HS-5 (cell line): ENCODE results near the gene MUSTN1.

Experiments used
- DNase-seq: peaks from one replicate; pipeline ENCODE4 v3.0.0-alpha.2; 2012; ENCODE audit warnings: low read depth

MUSTN1 gene

DNA sequence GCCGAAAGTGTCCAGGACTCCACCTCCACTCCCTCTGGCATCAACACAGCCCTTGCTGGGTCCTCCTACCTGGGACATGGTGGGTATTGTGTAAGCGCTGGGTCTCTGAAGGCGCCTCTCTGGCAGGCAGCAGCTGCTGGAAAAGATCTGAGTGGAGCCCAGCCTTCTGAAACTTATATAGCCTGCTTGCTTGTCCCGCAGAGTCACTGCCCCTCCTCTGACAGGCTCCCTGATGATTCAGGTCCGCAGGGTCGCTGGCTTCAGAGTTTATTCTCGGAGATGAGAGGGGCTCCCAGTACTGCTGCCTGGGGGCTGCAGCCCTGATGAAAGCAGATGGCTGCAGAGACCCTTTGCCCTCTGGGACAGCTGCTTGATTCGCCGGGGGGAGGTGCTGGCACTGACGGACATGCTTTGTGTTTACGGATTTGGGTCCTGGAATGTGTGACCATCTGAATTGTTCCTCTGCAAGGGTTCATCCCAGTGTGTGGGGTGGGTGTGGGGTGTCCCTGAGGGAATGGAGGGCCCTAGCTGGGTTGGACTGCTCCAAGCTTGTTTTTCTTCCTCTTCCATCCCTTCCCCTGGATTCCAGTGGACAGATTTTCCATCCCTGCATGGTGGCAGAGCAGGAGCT, at the start of gene MUSTN1:
Gene MUSTN1 (minus strand): TSS at position 149 of the 631 bp plus-strand sequence. CDS start 71 bp downstream, at position 78.
- no peak for DNase-seq

DNA sequence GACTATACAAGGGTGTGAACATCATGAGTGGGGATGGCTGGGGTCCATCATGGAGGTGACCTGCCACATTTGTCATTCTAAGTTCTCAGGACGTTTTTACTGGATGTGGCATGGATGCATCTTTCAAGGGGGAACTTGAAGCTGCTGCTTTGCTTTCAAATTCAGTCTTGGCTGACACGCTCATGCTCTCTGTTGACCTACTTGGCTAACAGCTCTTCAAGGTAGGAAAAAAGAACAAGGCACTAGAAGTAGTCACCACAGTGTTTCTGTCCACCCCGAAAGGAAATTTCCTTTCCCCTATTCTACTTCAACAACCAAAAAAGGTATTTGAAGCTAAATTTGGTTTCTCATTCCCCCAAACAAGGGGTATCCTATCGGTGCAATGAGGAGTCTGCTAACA, 47.6 kb upstream of the MUSTN1 start:
- no peak for DNase-seq

DNA sequence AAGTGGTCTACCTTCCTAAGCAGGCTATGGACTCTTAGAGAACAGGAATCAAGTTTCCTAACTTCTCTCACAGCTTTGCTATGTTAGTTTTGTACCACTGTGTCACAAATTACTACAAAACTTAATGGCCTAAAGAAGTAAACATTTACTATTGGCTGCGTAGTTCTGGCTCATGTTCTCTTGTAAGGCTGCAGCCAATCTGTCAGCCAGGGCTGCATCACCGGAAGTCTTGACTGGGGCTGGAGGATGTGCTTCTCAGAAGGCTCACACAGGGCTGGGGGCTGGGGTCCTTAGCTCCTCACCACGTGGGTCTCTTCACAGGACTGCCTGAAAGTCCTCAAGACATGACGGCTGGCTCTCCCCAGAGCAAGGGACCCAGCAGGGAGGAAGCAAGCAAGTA, 47.1 kb upstream of the MUSTN1 start:
- no peak for DNase-seq

DNA sequence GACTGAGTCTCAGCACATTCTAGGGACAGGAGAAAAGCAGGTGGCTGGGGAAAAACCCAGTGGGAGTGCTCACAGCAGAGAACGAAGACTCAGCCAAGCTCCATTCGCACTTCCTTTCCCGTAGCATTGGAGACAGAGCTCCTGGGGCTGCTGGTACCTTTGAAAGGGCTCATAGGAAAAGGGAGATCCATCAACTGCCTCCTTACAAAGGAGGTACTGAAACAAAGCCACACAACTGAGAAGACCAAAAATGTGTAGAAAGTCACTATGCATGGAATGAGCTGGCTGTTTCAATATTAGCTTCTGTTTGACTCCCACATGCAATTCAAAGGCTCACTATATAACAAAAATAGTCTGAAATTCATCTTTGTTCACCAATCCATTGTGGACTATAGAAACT, 45.7 kb upstream of the MUSTN1 start:
- DNase-seq: no peak

DNA sequence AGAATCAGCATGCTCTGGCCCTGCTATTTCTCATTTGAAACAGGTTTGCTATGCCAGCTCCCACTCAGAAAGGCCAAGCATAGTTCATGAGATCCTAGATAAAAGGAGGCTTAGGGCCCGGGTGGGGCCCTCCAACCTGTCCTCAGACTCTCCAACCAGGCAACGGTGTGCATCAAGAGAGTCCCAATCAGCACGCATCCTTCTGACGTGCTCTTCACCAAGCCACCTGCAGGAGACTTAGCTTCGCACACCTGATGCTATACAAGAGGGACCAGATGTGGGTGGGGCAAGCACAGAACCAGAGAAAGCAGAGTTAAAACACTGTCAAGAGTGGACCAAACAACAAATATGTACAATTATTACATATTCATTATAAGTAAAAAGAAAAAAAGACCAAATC, 45.2 kb upstream of the MUSTN1 start:
- no peak for DNase-seq

DNA sequence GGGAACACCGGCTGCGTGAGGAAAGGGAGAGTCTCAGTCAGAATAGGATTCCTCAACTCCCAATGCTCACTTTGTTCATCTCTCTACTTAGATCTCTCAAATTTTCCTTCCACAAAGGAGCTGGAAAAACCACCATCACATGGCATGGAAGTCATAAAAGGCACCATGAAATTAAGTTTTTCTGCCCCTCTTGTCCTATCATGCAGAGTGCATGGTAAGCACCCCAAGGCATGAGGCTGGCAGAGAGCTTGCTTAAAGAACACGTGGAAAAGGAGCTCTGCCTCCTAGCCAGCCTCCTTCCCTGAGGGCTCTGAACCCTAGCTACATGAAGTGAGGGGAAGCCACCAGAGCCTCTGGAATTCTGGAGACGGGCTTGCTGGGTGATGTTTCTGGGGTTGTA, 44.8 kb upstream of the MUSTN1 start:
- DNase-seq: no peak

DNA sequence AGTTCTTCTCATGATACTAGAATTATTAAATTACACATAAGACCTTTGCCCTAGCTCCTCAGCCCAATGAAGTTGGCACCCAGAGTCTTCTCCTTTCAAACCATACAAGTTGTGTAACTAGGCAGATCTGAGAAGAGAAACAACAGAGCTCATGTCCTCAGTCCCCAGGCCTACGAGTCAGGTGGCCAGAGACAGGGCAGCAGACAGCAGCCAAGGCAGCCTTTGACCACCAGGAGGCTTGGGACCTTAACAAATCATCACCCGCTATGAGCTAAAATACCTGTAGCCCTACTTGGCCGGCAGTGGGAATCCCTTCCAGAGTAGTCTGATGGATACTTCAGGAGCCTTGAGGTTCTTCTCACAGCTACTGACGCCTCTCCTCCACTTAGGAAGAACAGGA, 44.3 kb upstream of the MUSTN1 start:
- DNase-seq: no peak

DNA sequence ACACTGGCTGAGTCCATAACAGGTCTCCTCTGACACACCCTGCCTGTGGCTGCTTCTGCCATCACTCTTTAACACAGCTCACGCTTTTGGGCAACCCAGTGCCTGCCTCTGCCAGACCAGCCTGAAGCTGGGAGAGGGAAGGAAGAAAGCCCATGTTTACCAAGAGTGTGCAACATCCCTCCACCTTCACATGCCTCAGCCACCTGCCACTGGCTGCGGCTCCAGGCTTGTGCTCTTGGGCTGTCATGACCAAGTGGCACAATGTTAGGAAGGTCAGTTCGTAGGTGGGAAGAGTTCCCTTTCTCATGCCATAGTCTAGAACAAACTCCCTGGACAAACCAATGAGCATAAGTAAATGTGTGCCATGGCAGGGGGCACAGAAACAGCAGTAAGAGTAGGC, 42.3 kb upstream of the MUSTN1 start:
- DNase-seq: no peak

DNA sequence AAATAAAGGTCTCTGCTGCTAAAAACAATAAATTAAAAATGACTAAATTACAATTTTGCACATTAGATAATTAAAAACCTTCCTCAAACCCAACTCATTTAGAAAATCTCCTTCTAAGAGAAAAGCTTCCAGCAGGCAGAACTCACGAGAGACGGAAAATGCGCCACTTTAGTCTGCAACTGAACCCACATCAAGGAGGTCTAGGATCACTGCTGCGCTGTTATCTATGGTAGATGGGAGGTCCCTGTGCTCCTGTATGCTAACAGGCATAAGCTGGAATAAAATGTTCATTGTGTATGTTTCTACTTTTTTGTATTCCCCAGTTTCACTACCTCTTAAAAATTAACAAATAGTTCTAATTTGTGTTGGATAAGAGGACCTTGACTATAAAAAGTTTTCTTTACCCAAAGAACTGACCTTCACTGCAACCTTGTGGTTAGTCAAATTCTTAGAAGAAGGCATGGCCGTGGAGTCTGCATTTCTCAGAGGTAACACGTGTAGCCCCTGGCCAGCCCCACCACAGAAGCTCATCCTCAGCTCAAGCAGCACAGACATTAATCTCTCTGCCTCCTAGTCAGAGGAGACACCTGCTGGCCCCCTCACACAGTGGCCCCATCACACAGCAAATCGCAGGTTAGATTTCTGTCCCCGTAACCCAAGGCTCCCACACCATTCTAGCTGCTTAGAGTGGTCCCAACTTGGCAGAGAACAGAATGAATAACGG, 40.2 kb upstream of the MUSTN1 start:
- no peak for DNase-seq

DNA sequence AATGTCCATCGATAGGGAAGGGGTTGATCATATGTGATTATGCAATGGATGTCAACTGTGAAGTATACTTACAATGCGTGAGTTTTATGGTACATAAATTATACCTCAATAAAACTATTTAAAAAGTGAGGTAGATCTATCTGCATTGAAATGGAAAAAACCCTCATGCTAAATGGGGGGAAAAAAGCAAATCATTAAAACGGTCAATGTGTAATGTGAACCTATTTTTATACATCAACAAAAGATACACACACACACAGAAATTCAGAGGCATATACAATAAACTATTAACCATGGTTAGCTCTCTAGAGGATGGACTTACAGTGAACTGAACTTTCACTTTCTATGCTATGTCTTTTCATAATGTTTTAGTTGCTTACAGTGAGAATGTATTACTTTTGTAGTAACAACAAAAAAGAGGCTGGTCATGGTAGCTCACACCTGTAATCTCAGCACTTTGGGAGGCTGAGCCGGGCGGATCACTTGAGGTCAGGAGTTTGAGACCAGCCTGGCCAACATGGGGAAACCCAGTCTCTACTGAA, 39.4 kb upstream of the MUSTN1 start:
- no peak for DNase-seq

DNA sequence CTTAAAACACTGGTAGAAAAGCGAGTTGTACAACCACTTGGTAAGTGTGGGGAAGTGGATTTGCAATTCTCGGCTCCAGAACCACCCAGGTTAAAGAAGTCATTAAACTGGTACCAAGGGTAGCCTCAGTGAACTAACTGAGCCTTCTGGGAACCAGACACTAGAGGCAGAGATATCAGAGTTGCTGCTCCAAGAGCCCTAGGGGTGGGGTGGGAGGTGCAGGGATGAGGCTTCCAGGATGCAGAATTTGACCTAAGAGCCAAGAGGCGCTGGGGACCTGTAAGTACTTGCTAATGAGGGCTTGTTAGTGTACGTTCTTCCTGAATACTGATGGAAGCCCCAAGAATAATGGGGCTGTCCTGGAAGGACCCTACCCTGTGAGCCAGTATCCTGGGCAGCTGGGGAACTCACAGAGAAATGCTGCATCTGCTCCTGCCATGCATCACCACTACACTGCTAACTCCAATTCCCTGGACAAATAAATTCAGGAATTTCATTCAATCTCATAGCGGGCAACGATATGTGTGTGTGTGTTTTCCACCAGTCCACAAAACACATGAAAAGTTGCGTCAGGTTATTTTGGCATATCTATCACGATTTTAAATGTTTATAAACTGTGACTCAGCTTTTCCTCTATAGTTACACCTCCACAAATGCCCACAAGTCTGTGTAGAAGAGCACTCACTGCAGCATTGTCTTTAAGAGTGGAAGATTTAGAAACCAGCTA, 38.8 kb upstream of the MUSTN1 start:
- no peak for DNase-seq

DNA sequence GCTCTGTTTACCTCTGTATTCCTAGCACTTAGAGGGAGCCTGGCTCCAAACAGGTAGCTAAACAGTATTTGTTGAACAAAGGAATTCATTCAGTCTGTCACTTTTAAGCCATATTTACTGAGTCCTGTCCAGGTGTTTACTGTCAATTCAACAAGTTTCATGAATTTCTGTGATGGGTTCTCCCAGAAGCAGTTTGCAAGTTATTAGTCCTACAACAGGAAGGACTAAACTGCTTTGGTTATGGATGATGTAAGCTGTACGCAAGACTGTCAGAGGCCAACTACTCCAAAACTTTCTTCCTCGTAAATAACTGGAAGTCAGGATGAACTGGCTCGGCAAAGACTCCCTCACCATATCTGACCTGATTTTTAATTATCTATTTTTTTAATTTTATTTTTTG, 37.4 kb upstream of the MUSTN1 start:
- DNase-seq: no peak

DNA sequence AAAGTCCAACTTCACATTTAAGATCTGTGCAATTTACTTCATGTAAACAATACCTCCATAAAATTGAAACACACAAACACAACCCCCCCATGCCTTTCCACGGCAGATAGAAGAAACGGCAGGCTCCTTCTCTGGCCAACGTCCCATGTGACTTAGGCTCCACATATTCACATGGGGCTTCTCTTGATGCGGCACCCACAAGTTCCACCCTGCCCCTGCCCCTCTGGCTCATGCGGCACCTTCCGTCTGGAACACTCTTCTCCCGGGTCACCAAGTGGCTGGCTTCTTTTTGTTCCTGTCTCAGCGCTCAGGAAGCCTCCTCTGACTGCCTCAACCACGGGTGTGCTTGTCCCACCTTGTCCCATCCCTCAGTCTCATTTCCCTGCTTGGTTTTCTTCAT, 36.9 kb upstream of the MUSTN1 start:
- no peak for DNase-seq

DNA sequence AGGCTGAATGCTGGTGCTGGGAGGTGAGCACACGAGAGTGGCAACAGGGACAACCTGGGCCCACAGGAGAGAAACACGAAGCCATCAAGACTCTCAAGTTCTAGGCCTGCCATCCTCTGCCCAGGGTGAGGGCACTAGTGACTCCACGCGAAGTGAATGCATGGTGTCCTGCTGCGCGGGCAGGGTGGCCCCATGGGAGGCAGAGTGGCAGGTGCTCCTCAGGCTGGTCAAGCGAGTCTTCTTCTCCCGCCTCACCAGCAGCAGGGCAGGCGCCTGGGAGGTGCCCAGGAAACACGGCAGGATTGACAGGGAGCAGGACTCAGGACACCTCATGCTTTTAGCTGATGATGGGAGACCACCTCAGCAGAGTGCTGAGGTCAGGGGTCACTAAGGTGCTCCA, 35.7 kb upstream of the MUSTN1 start:
- no peak for DNase-seq

DNA sequence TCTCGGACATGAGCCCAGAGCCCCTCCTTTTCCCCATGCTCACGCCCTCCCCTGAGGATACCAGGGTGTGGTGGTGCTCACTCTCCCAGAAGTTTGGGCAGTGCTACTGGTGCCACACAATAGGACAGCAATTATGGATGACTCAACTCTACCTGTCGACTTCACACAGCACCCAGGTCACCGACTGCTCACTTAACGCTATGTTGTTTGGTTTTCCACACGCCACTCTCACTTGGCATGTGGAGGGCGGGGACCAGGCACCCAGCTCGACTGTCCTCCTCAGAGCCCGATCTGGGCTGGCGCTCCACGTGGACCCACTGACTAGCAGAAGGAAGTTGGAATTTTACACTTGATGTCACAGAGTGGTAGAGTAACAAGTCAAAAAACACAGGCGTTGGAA, 31.6 kb upstream of the MUSTN1 start:
- DNase-seq: no peak

DNA sequence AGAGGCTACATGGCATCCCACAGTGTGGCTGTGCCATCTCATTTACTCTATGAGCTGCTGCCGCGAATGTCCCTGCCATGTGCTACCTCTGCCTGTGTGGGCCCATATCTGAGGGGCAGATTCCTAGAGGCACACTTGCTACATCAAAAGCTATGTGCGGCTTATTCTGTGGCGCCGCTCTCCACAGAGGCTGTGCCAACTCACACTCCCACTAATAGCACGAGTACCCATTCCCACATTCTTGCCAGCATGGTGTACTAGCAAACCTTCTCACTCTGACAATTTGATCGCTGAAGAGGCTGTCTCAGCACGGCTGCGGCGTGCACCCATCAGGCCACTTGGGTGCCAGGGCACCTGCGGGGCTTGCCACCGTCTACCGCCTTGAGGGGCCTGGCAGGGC, 31.2 kb upstream of the MUSTN1 start:
- DNase-seq: no peak

DNA sequence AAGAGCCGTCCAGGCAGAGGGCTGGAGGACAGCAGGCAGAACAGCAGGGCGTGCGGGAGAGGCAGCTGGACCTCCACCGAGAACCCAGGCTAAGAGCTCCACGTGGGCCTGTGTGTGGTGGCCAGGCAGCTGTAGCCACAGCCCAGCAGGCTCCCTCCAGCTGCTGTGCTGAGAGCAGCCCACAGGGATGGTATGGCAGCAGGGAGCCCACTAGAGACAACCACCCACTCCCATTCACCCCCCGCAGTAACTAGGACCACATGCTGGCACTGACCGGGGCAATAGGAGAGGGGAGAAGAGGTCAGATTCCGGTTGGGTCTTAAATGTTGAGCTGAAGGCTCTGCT, 25.6 kb upstream of the MUSTN1 start:
- no peak for DNase-seq

DNA sequence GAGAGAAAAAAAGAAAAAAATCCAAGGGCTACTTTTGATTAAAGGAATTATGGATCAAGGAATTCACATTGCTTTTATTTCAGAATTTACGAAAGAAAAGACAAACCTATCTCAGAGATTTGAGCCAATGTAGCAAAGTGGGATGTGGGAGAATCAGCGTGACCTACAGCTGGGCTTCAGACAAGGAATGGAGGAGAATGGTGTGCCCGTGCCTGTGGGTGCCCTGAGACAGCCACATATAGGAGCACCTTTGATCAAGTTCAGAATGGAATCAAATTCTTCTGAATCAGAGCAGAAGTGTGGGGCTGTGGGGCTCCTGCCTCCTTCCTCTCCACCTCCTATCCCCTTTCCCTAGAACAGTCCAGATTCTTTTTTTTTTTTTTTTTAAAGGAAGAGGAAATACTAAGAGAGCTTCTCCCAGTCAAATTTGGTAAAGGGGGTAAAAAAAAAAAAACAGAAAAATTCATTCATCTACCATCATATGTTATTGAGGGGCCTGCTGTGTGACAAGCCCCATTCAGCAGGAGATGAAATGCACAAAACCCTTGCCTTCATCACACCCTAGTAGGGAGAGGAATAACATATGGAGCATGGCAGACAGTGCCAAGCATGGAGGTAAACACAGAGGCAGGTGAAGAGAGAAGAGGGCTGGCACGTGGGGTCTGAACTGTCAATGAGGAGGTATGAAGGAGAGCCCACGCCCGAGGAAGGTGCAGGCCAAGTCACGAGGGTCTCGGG, 25.0 kb upstream of the MUSTN1 start:
- no peak for DNase-seq

DNA sequence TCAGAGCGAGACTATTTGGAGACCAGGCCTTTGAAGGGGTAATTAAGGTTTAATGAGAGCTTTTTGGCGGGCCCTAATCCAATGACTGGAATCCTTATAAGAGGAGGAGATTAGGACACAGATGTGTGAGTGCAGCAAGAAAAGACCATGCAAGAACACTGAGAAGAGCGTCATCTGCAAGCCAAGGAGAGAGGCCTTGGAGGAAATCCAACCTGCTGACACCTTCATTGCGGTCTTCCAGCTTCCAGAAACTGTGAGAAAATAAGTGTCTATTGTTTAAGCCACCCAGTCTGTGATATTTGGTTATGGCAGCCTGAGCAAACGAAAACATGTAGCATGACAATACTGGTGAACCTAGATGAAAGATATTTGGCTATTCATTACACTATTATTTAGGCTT, 23.0 kb upstream of the MUSTN1 start:
- DNase-seq: no peak

DNA sequence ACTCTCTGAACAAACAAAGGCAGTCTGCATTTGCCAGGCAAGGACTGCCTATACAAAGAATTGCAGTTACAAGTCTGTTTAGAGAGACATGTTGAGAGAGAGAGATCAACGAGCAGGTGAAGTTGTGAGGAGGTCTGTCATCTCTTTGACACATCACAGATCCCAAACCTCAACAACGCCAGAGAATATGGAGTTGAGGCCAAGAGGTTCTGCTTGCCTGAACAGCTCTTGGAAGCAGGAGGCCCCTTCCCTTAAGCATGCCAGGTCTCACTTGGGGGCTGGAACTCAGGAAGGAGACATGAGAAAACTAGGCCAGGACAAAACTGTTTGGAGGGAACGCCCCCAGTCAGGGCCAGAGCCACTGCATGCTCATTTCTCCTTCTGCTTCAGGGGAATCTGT, 22.3 kb upstream of the MUSTN1 start:
- no peak for DNase-seq

DNA sequence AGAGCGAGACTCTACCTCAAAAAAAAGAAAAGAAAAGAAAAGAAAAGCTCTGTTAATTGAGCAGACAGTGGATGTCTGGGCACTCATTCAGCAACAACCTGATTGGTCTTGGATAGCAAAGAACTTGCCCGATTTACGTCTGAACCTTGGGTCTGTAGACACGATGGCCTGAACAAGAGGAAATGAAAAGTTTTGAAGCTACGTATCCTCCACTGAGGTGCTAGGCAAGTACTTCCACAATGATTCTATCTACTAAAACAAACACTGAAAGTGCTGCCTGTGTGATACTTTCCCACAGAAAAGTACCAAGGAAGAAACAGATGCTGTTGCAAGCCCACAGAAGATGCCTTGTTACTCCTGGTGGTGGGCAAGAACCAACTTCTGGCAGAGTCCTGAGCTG, 21.8 kb upstream of the MUSTN1 start:
- no peak for DNase-seq

DNA sequence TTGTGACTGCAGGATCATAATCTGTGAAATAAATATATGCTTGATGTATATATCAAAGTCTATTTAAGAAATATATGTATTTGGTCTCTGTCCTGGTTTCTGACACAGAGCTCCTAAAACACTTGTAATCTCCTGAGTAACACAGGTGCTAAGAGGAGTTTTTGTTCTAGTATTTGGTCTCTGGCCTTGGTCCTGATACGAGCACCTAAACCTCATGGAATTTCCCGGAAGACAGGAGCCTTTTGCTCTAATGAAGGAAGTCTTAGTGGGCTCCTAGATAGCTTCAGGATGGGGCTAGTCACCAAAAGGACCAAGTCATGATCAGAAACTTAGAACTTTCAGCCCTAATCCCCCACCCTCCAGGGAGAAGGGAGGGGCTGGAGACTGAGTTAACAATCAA, 19.2 kb upstream of the MUSTN1 start:
- DNase-seq: no peak

DNA sequence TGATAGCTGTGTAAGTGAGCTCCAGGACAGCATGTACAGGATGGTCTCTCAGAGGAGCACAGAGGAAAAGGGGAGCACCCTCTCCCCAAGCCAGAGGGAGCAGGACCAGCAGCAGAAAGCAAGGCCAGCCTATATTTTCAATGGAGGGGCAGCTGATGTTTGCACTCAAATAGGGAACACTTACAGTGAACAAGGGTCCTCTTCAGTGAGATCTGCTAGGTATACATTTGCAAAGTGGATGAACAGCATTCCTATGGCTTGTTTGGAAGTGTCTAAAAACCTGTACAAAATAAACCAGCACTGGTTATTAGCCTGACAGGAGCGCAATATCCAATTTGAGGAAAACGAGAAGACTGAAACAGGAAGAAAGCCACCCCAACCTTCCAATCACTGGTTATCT, 17.6 kb upstream of the MUSTN1 start:
- no peak for DNase-seq
